ENCODE measurements around the gene RNASET2. TPM values are rescaled to one million over a fixed set of nuclear protein-coding genes. Genes with fewer than 3 reads are reported as not detected.

RNASET2 gene
- total and polyA plus RNA-seq, 2 of the 13 experiments (the other 11 are each of a cell fraction or from before 2014, with no cell fraction given), result 44.6 to 597 TPM

DNA sequence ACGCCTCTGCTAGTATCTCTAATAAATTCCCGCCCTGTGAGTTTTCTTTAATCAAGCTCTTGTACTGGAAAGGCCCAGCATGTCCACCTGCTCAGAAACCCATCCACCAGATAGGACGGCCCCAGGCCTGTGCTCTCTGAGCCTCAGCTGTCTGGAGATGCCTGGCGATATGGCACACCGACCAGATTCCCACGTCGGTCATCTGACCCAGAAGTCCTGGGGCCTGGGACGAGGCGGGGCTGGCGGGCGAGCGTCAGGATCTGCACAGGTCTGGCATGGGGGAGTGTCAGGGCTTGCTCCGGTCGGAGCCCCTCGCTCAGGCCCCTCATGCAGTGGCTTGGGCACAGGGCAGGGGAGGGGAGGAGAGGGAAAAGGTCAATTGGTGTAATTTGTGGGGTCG, 10.2 kb downstream of the RNASET2 start:
- no peak for DNase-seq (ENCODE audit: low spot score)
- H2AFZ ChIP-seq (ENCODE audit: low read length), result no peak overlapping the region
- over 99% methylated on average over 14 of the region's 16 CpGs for WGBS (ENCODE audit: low lambda C conversion rate)
- TF ChIP-seq TAF15 (IDR thresholded peaks at IDR 0.05; ENCODE audit: low read depth, low read length, poor library complexity, severe bottlenecking) (no peak), HDAC2 (CRISPR knock-in tag; IDR thresholded peaks at IDR 0.05) (no peak), MLLT10 (CRISPR knock-in tag; IDR thresholded peaks at IDR 0.05) (no peak), RBFOX2 (IDR thresholded peaks at IDR 0.05; ENCODE audit: low read depth, low read length) (0 out of 2 replicates have a peak, but pooled peaks have one; percentile 40), POLR2A (IDR thresholded peaks at IDR 0.05; ENCODE audit: insufficient read depth in 1 of 2, low read depth in 2 of 2, low read length in 2 of 2) (0 out of 4 replicates have a peak, but pooled peaks of 1 of the 2 experiments have one; percentile 28)
- TF ChIP-seq, protein P1, sequence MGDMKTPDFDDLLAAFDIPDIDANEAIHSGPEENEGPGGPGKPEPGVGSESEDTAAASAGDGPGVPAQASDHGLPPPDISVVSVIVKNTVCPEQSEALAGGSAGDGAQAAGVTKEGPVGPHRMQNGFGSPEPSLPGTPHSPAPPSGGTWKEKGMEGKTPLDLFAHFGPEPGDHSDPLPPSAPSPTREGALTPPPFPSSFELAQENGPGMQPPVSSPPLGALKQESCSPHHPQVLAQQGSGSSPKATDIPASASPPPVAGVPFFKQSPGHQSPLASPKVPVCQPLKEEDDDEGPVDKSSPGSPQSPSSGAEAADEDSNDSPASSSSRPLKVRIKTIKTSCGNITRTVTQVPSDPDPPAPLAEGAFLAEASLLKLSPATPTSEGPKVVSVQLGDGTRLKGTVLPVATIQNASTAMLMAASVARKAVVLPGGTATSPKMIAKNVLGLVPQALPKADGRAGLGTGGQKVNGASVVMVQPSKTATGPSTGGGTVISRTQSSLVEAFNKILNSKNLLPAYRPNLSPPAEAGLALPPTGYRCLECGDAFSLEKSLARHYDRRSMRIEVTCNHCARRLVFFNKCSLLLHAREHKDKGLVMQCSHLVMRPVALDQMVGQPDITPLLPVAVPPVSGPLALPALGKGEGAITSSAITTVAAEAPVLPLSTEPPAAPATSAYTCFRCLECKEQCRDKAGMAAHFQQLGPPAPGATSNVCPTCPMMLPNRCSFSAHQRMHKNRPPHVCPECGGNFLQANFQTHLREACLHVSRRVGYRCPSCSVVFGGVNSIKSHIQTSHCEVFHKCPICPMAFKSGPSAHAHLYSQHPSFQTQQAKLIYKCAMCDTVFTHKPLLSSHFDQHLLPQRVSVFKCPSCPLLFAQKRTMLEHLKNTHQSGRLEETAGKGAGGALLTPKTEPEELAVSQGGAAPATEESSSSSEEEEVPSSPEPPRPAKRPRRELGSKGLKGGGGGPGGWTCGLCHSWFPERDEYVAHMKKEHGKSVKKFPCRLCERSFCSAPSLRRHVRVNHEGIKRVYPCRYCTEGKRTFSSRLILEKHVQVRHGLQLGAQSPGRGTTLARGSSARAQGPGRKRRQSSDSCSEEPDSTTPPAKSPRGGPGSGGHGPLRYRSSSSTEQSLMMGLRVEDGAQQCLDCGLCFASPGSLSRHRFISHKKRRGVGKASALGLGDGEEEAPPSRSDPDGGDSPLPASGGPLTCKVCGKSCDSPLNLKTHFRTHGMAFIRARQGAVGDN (CRISPR knock-in tag; IDR thresholded peaks at IDR 0.05), result peak; percentile 25
- no peak for FAIRE-seq
- no peak overlapping the region for H3K4me2 ChIP-seq (ENCODE audit: low read depth, low read length)
- H3K79me2 ChIP-seq (ENCODE audit: insufficient read depth, low read length), result peaks cover 12% of the 10 kb centered on the region
- CTCF ChIA-PET (ENCODE audit: low intra/inter-chr PET ratio, low total read pairs), result no interaction called here
- intact Hi-C loops (cut with micrococcal nuclease; ENCODE audit: unreplicated experiment), result no loop called here
- peaks cover 24% of the 10 kb centered on the region for H3K4me1 ChIP-seq (ENCODE audit: insufficient read depth, low read length)
- POLR2A ChIA-PET, result no interaction called here
- no peaks in the 10 kb centered on the region for H3K27me3 ChIP-seq (ENCODE audit: control insufficient read depth in 1 of 2, insufficient read depth in 2 of 2, low read length in 2 of 2)
- H3K4me3 ChIP-seq (replicated peaks in 1 of 3; ENCODE audit: insufficient read depth in 1 of 3, low read depth in 2 of 3, low read length in 3 of 3), result no peak overlapping the region
- BruUV-seq (replicated peaks), result no TSS peak
- no peaks in the 10 kb centered on the region for H3K9me3 ChIP-seq (ENCODE audit: low read length)
- no peak for ATAC-seq
- in situ Hi-C loops (cut with HindIII; ENCODE audit: extremely low pct_ligation_motif_present, low pct_unique_long_range_greater_than_20kb), result no loop called here
- peaks cover 50% of the 10 kb centered on the region for H4K20me1 ChIP-seq (ENCODE audit: insufficient read depth, low read length)
- H3K36me3 ChIP-seq (replicated peaks in 1 of 2; ENCODE audit: control insufficient read depth in 1 of 2, insufficient read depth in 2 of 2, low read length in 2 of 2), result peaks cover 38 to 84% of the 10 kb centered on the region in 2 experiments
- H3K9ac ChIP-seq (ENCODE audit: insufficient read depth, low read depth, low read length), result no peak overlapping the region
- H3K27ac ChIP-seq (ENCODE audit: extremely low read length, insufficient read depth, low read length), result no peak overlapping the region

Data from HepG2 (cell line).